Upper lobe of left lung (tissue), 6 donors: ENCODE results near the gene EXOC8. TPM values are rescaled to one million over a fixed set of nuclear protein-coding genes. Genes with fewer than 3 reads are reported as not detected.
A peak's percentile ranks its signal among the peaks of the same experiment; 100 is the strongest.

Source experiments
- ATAC-seq, 2 donors: fragments of 200-7000 bp; cut with Tn5 transposase; one replicate each; pipeline ENCODE4 v1.9.1; 2022; ENCODE audit warnings: mild to moderate bottlenecking in 2 of 2, moderate library complexity in 2 of 2; ENCODE audit not compliant: low FRiP score in 2 of 2
- DNase-seq, 2 donors: peaks; one replicate each; pipeline ENCODE4 v3.0.0-alpha.2; 2019 to 2020
- H3K27ac ChIP-seq, 4 donors: fragments of 200-600 bp; sonication (generic); one replicate each; pipeline ENCODE4 v1.5.1; 2016 to 2019
- H3K27me3 ChIP-seq, 4 donors: fragments of 200-600 bp; sonication (generic); one replicate each; pipeline ENCODE4 v1.5.1; 2017 to 2019
- H3K36me3 ChIP-seq, 4 donors: fragments of 200-600 bp; sonication (generic); one replicate each; pipeline ENCODE4 v1.5.1; 2016 to 2019
- H3K4me1 ChIP-seq, 4 donors: fragments of 200-600 bp; sonication (generic); one replicate each; pipeline ENCODE4 v1.5.1; 2018 to 2019
- H3K4me3 ChIP-seq, 4 donors: fragments of 200-600 bp; sonication (generic); one replicate each; pipeline ENCODE4 v1.5.1; 2017 to 2019; ENCODE audit warnings: mild to moderate bottlenecking in 2 of 4, moderate library complexity in 1 of 4
- H3K9me3 ChIP-seq, 4 donors: fragments of 200-600 bp; sonication (generic); one replicate each; pipeline ENCODE4 v1.5.1; 2018 to 2019
- EP300 ChIP-seq, 4 donors: sonication (generic); formaldehyde crosslinking; IDR thresholded peaks; one replicate each; pipeline ENCODE4 v1.5.1; 2017; ENCODE audit warnings: antibody characterized with exemption in 4 of 4, control low read depth in 2 of 4
- POLR2A ChIP-seq, 4 donors: fragments of 450-650 bp; IDR thresholded peaks; one replicate each; pipeline ENCODE4 v1.5.1; 2016 to 2017; ENCODE audit warnings: antibody characterized with exemption in 4 of 4, mild to moderate bottlenecking in 2 of 4
- POLR2AphosphoS5 ChIP-seq, 2 donors: sonication (generic); formaldehyde crosslinking; IDR thresholded peaks; one replicate each; pipeline ENCODE4 v1.5.1; 2017; ENCODE audit warnings: antibody characterized with exemption in 2 of 2
- WGBS, 2 donors: methylation state at CpG; one replicate each; pipeline ENCODE4 v1.1.5; 2017 to 2018; 5-methylcytosine and 5-hydroxymethylcytosine counted together
- total RNA-seq, 6 donors: library from RNA; depleted of rRNA in 4 of 6; stranded (reverse); fragments of >200 nt in 4 of 6; gene quantifications; one replicate each; pipeline versions ENCODE4 v1.1.0 to v1.2.1, GENCODE V29; 2016 to 2021
- TF ChIP-seq, protein P1 (sequence below), 6 experiments: fragments of 450-650 bp in 4 of 6; fragments of 200-600 bp in 2 of 6; sonication (generic) in 2 of 6; IDR thresholded peaks; one replicate each; pipeline ENCODE4 v1.5.1; 2016 to 2019; ENCODE audit warnings: antibody characterized with exemption in 6 of 6
- donor health status: DM: no; HTN: no; CAD: no; lungs with moderate emphysema.
- donor health status: DM: no; HTN: yes; CAD: no; lungs with severe emphysema.

EXOC8 gene
- total RNA-seq, 6 donors from 2014 or later, result 16.3 to 24.7 (median 17.5) TPM

DNA sequence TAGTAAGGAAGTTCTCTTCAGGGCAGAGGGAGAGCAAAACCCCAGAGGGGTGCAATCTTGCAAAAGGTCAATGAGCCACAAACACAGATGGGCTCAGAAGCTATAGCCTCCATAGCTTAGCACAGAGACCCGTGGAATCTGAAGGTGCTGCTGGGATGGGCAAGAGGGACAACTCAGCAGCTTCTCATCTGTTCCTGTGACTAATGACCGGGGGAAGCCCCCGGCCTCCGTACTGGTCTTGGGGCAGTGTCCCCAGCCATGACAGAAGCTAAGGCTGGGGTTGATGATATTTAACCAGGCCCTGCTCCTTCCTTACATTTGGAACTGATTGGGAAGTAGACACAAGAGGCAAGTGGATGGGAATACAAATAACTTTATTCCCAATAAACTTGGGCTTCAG lies 19.1 kb downstream of the EXOC8 start:
- WGBS, 2 donors, result 83% methylated on average over 1 to 4 of the region's 4 CpGs
- DNase-seq (no peak), ATAC-seq (no peak)
- Histone ChIP-seq H3K4me1 (no peaks in the 10 kb centered on the region), H3K4me3 (no peak overlapping the region), H3K36me3 (no peaks in the 10 kb centered on the region), H3K27me3 (no peaks in the 10 kb centered on the region), H3K9me3 (no peaks in the 10 kb centered on the region), H3K27ac (no peak overlapping the region)
- TF ChIP-seq POLR2A (IDR thresholded peaks at IDR 0.05) (no peak), POLR2AphosphoS5 (IDR thresholded peaks at IDR 0.05) (no peak)

- TF ChIP-seq POLR2A (IDR thresholded peaks at IDR 0.05) (no peak), POLR2AphosphoS5 (IDR thresholded peaks at IDR 0.05) (no peak), EP300 (IDR thresholded peaks at IDR 0.05) (no peak)
- TF ChIP-seq, protein P1, sequence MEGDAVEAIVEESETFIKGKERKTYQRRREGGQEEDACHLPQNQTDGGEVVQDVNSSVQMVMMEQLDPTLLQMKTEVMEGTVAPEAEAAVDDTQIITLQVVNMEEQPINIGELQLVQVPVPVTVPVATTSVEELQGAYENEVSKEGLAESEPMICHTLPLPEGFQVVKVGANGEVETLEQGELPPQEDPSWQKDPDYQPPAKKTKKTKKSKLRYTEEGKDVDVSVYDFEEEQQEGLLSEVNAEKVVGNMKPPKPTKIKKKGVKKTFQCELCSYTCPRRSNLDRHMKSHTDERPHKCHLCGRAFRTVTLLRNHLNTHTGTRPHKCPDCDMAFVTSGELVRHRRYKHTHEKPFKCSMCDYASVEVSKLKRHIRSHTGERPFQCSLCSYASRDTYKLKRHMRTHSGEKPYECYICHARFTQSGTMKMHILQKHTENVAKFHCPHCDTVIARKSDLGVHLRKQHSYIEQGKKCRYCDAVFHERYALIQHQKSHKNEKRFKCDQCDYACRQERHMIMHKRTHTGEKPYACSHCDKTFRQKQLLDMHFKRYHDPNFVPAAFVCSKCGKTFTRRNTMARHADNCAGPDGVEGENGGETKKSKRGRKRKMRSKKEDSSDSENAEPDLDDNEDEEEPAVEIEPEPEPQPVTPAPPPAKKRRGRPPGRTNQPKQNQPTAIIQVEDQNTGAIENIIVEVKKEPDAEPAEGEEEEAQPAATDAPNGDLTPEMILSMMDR (IDR thresholded peaks at IDR 0.05), result no peak
- Histone ChIP-seq H3K4me3 (no peak overlapping the region), H3K4me1 (no peaks in the 10 kb centered on the region), H3K27ac (no peak overlapping the region), H3K27me3 (no peaks in the 10 kb centered on the region), H3K36me3 (no peaks in the 10 kb centered on the region), H3K9me3 (no peaks in the 10 kb centered on the region)
- DNase-seq, result no peak
- no peak for ATAC-seq
- WGBS, 2 donors, result 92 to 96% methylated on average over 15 of the region's 15 CpGs
These were observed 19.7 kb downstream of the EXOC8 start for GRCh38 chr1:231318015-231318355.

- WGBS, 2 donors, result 97% methylated on average over 38 to 40 of the region's 44 CpGs
- H3K27ac ChIP-seq, result no peak overlapping the region
- no peaks in the 10 kb centered on the region for H3K27me3 ChIP-seq
- peak in 1 of 2 donors; percentile 81 for DNase-seq
- H3K4me3 ChIP-seq, result no peak overlapping the region
- H3K36me3 ChIP-seq, result no peaks in the 10 kb centered on the region
- no peaks in the 10 kb centered on the region for H3K4me1 ChIP-seq
- H3K9me3 ChIP-seq, result no peaks in the 10 kb centered on the region
- TF ChIP-seq POLR2A (IDR thresholded peaks at IDR 0.05) (no peak), POLR2AphosphoS5 (IDR thresholded peaks at IDR 0.05) (no peak), EP300 (IDR thresholded peaks at IDR 0.05) (no peak)
- TF ChIP-seq, protein P1 (IDR thresholded peaks at IDR 0.05), result no peak
- ATAC-seq, result no peak
These were observed 20.2 kb downstream of the EXOC8 start for GRCh38 chr1:231317306-231318014.

- Histone ChIP-seq H3K27ac (no peak overlapping the region), H3K36me3 (no peaks in the 10 kb centered on the region), H3K4me3 (no peak overlapping the region), H3K4me1 (no peaks in the 10 kb centered on the region), H3K9me3 (no peaks in the 10 kb centered on the region), H3K27me3 (no peaks in the 10 kb centered on the region)
- ATAC-seq (peak in 1 of 2 donors; percentile 76), DNase-seq (peak; percentile 24 to 83)
- 38 to 50% methylated on average over 10 to 11 of the region's 11 CpGs for WGBS, 2 donors
- TF ChIP-seq POLR2A (IDR thresholded peaks at IDR 0.05) (no peak), POLR2AphosphoS5 (IDR thresholded peaks at IDR 0.05) (no peak), EP300 (IDR thresholded peaks at IDR 0.05) (no peak)
- TF ChIP-seq, protein P1 (IDR thresholded peaks at IDR 0.05), result peak in 5 of 6 experiments; percentile 32 to 49 (median 33)
These were observed 21.8 kb downstream of the EXOC8 start for GRCh38 chr1:231315887-231316286.

DNA sequence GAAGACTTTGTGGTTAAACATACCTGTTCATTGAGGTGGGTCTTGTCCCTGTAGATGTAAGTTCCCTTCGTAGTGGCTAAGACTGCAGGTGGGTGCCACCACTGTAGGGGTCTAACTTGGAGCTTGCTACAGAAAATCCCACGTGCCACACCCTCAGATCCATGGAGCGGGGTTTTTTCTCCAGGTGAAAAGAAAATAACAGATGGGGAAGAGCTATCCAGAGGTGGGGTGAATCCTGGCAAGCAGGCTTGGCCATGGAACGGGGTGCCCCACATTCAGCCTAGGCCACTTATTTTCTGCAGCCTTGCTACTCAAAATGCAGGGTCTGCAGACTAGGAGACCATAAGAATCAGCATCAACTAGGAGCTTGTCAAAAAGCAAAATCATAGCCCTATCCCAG lies 24.0 kb downstream of the EXOC8 start:
- H3K9me3 ChIP-seq, result no peaks in the 10 kb centered on the region
- ATAC-seq, result no peak
- no peaks in the 10 kb centered on the region for H3K36me3 ChIP-seq

More for the DNA sequence above, 24.0 kb downstream of the EXOC8 start:
- Histone ChIP-seq H3K4me1 (no peaks in the 10 kb centered on the region), H3K27ac (no peak overlapping the region), H3K4me3 (no peak overlapping the region), H3K27me3 (no peaks in the 10 kb centered on the region)
- no peak for DNase-seq
- TF ChIP-seq POLR2AphosphoS5 (IDR thresholded peaks at IDR 0.05), result no peak
- TF ChIP-seq, protein P1 (IDR thresholded peaks at IDR 0.05), result no peak
- TF ChIP-seq EP300 (IDR thresholded peaks at IDR 0.05), result no peak
- TF ChIP-seq POLR2A (IDR thresholded peaks at IDR 0.05), result no peak
- 80 to 90% methylated on average over 4 of the region's 4 CpGs for WGBS, 2 donors
